Sigmoid colon (tissue), 3 donors: ENCODE results near the gene CDKL2.

Experiments used
- POLR2A ChIP-seq, 2 donors: fragments of 450-650 bp; IDR thresholded peaks; one replicate each; pipeline ENCODE4 v1.6.1; 2016; ENCODE audit warnings: antibody characterized with exemption in 2 of 2, mild to moderate bottlenecking in 2 of 2, moderate library complexity in 2 of 2
- TF ChIP-seq, protein P1 (sequence below), 4 experiments: fragments of 450-650 bp in 3 of 4; fragments of 200-600 bp in 1 of 4; IDR thresholded peaks; one replicate each; pipeline ENCODE4 v1.5.1; 2016 to 2019; ENCODE audit warnings: antibody characterized with exemption in 4 of 4, mild to moderate bottlenecking in 3 of 4, moderate library complexity in 2 of 4

DNA sequence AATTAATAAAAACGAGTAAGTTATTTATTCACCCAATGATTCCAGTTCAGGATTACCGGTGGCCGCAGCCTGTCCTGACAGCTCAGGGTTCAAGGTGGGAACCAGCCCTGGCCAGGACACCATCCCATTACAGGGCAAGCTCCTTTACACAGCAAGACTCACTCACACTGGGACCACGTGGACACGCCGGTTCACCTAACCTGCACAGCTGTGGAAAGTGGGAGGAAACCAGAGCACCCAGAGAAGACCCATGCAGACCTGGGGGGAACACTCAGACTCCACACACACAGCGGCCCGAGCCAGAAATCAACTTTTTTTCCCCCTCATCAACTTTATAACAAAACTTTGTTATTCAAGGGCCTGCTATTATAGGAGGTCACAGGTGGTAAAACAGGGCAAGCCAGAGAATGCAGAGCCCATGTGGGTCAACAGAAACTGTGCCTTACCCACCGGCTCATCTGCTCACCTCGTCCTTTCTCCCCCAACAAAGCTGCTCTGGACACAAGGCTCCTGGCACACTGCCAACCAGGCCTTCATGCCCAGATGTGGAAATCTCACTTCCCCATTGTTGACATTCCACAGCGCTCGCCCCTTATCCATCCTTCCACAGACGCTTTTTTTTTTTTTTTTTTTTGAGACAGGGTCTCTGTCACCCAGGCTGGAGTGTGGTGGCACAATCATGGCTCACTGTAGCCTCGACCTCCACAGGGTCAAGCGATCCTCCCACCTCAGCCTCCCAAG, 82.5 kb downstream of the CDKL2 start:
- TF ChIP-seq, protein P1, sequence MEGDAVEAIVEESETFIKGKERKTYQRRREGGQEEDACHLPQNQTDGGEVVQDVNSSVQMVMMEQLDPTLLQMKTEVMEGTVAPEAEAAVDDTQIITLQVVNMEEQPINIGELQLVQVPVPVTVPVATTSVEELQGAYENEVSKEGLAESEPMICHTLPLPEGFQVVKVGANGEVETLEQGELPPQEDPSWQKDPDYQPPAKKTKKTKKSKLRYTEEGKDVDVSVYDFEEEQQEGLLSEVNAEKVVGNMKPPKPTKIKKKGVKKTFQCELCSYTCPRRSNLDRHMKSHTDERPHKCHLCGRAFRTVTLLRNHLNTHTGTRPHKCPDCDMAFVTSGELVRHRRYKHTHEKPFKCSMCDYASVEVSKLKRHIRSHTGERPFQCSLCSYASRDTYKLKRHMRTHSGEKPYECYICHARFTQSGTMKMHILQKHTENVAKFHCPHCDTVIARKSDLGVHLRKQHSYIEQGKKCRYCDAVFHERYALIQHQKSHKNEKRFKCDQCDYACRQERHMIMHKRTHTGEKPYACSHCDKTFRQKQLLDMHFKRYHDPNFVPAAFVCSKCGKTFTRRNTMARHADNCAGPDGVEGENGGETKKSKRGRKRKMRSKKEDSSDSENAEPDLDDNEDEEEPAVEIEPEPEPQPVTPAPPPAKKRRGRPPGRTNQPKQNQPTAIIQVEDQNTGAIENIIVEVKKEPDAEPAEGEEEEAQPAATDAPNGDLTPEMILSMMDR (IDR thresholded peaks at IDR 0.05) = no peak
- no peak for TF ChIP-seq POLR2A (IDR thresholded peaks at IDR 0.05)
